KMS-11 (cell line): Measurements from ENCODE around the gene RFESD.

Experiments used
- H2AFZ ChIP-seq: fragments of 200-600 bp; sonication (generic); 2 replicates; pipeline ENCODE4 v1.6.1; 2016; ENCODE audit warnings: antibody characterized with exemption, mixed run types, low read depth
- H3K27ac ChIP-seq: fragments of 200-600 bp; sonication (generic); 2 replicates; pipeline ENCODE4 v1.6.1; 2016; ENCODE audit warnings: mild to moderate bottlenecking, mixed run types
- H3K27me3 ChIP-seq: fragments of 200-600 bp; sonication (generic); 2 replicates; pipeline ENCODE4 v1.6.1; 2017; ENCODE audit warnings: mild to moderate bottlenecking, low read depth, mixed run types, moderate library complexity; ENCODE audit not compliant: insufficient read depth
- H3K36me3 ChIP-seq: fragments of 200-600 bp; sonication (generic); 2 replicates; pipeline ENCODE4 v1.6.1; 2017; ENCODE audit warnings: mild to moderate bottlenecking, mixed run types; ENCODE audit not compliant: insufficient read depth
- H3K4me1 ChIP-seq: fragments of 200-600 bp; sonication (generic); 2 replicates; pipeline ENCODE4 v1.6.1; 2016; ENCODE audit warnings: mild to moderate bottlenecking, low read depth, mixed run types; ENCODE audit not compliant: poor library complexity, severe bottlenecking
- H3K4me2 ChIP-seq: fragments of 200-600 bp; sonication (generic); 2 replicates; pipeline ENCODE4 v1.7.0; 2016; ENCODE audit warnings: mild to moderate bottlenecking, mixed run types
- H3K4me3 ChIP-seq: fragments of 200-600 bp; sonication (generic); IDR thresholded peaks from 2 replicates; pipeline ENCODE4 v1.6.1; 2017; ENCODE audit warnings: low read depth, low read length, mixed read lengths; ENCODE audit not compliant: insufficient read depth
- H3K79me2 ChIP-seq: fragments of 200-600 bp; sonication (generic); 2 replicates; pipeline ENCODE4 v1.6.1; 2016; ENCODE audit warnings: low read depth, mixed run types; ENCODE audit not compliant: insufficient read depth
- H3K9ac ChIP-seq: fragments of 200-600 bp; sonication (generic); 2 replicates; pipeline ENCODE4 v1.6.1; 2016; ENCODE audit warnings: mild to moderate bottlenecking, mixed run types
- H4K20me1 ChIP-seq: fragments of 200-600 bp; sonication (generic); 2 replicates; pipeline ENCODE4 v1.6.1; 2016; ENCODE audit warnings: mild to moderate bottlenecking, mixed run types; ENCODE audit not compliant: insufficient read depth
- TF ChIP-seq, protein P1 (sequence below): fragments of 200-600 bp; sonication (generic); conservative IDR thresholded peaks from 2 replicates; pipeline ENCODE4 v1.6.1; 2017; ENCODE audit warnings: low read depth, mild to moderate bottlenecking, antibody characterized with exemption, low read length, moderate library complexity, mixed read lengths

The RFESD gene

DNA sequence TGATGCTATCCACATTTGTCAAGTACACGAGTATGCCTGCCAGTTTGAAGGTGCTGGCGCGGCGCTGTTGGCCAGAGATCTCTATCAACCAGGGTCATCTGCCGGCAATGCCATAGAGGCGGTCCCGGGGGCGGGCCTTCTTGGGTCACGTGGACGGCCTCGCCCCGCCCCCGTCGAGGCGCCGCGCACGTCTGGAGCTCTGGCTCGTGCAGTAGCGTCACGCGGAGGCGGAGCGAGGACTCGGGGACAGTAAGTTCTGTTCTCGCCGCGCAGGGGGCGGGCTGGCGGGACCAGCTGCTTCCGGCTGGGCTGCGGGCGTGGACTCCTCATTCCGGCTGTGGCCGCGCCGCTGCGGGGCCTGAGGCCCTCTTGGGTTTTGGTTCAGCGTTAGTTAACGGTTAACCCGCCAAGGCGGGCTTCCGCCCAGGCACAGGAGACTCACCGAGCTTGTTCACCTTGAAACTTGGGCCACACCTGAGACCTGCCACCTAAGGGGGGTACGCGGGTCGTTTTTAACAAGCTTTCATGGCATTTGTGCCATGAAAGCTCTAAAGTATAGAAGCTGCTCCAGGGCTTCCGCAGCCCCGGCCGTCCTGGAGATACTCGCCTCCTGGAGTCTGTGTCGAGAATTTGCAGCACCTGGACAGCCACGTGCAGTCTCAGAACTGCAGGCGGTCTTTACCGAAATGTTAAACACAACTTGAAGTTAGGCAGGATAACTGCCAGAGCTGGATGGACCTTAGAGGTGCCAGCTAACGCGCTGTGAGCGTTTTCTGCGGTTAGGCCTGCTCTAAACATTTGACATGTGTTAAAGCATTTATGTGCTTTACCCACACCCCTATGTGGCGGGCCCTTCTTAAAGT lies at the start of gene RFESD:
TSS of gene RFESD (plus strand) at position 209 of the 863 bp plus-strand sequence. CDS start 5,495 bp downstream, outside the sequence.
- TF ChIP-seq, protein P1, sequence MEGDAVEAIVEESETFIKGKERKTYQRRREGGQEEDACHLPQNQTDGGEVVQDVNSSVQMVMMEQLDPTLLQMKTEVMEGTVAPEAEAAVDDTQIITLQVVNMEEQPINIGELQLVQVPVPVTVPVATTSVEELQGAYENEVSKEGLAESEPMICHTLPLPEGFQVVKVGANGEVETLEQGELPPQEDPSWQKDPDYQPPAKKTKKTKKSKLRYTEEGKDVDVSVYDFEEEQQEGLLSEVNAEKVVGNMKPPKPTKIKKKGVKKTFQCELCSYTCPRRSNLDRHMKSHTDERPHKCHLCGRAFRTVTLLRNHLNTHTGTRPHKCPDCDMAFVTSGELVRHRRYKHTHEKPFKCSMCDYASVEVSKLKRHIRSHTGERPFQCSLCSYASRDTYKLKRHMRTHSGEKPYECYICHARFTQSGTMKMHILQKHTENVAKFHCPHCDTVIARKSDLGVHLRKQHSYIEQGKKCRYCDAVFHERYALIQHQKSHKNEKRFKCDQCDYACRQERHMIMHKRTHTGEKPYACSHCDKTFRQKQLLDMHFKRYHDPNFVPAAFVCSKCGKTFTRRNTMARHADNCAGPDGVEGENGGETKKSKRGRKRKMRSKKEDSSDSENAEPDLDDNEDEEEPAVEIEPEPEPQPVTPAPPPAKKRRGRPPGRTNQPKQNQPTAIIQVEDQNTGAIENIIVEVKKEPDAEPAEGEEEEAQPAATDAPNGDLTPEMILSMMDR, result no peak; the same call in 1 of the 2 replicates
- peak within 1 kb of the TSS; percentile 77 for H2AFZ ChIP-seq
- H3K4me2 ChIP-seq, result peak within 1 kb of the TSS; percentile 95
- no peaks in the 10 kb centered on the region for H3K36me3 ChIP-seq
- H4K20me1 ChIP-seq, result no peaks in the 10 kb centered on the region
- H3K9ac ChIP-seq, result peak within 1 kb of the TSS; percentile 80
- H3K4me1 ChIP-seq, result peaks cover 43% of the 10 kb centered on the region
- H3K27me3 ChIP-seq, result no peaks in the 10 kb centered on the region
- H3K4me3 ChIP-seq, result no peak within 1 kb of the TSS
- H3K79me2 ChIP-seq, result no peaks in the 10 kb centered on the region
- peak within 1 kb of the TSS; percentile 91 for H3K27ac ChIP-seq

DNA sequence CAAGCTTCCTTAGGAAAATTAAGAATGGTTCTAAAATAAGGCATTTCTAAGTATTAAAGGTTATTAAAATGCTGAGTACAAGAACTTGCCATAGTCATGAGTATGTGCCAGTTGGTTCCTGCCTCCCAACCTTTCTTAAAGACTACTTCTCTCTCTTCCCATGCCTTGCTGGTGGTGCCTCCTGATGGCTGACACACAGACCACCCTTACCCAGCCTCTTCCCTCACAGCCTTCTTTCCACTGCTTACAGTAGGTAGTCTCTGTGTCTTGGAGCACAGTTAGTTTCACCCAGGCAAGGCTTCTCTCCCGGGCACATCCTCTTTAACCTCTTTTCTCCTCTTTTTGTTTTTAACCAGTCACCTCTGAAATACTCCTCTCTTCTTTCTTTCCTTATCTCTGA lies 47.3 kb upstream of the RFESD start:
- no peak overlapping the region for H3K4me3 ChIP-seq
- no peak overlapping the region for H3K9ac ChIP-seq
- H3K4me2 ChIP-seq, result no peak overlapping the region
- no peaks in the 10 kb centered on the region for H3K27me3 ChIP-seq
- no peaks in the 10 kb centered on the region for H4K20me1 ChIP-seq
- H3K36me3 ChIP-seq, result no peaks in the 10 kb centered on the region
- H3K27ac ChIP-seq, result no peak overlapping the region
- TF ChIP-seq, protein P1, result no peak
- H2AFZ ChIP-seq, result no peak overlapping the region
- H3K79me2 ChIP-seq, result no peaks in the 10 kb centered on the region
- no peaks in the 10 kb centered on the region for H3K4me1 ChIP-seq

DNA sequence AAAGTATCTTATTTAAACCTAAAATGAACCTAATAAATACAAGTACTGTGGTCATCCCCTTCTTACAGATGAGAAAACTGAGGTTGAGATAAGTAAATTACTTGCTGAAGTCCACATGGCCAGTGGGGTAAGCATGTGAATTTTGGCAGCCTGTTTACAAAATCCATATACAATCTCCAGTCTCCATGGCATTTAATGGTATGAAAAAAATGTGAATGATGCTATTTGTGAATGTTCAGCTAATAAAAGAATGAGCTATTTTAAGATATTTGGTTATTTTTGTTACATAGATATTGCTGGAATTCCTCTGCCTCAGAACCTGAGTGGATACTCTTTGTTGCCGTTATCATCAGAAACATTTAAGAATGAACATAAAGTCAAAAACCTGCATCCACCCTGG lies 46.0 kb upstream of the RFESD start:
- H3K4me3 ChIP-seq, result no peak overlapping the region
- no peaks in the 10 kb centered on the region for H3K4me1 ChIP-seq
- H3K4me2 ChIP-seq, result no peak overlapping the region
- H3K9ac ChIP-seq, result no peak overlapping the region
- H3K36me3 ChIP-seq, result no peaks in the 10 kb centered on the region
- H4K20me1 ChIP-seq, result no peaks in the 10 kb centered on the region
- TF ChIP-seq, protein P1, result no peak
- no peaks in the 10 kb centered on the region for H3K27me3 ChIP-seq
- H3K79me2 ChIP-seq, result no peaks in the 10 kb centered on the region
- H3K27ac ChIP-seq, result no peak overlapping the region
- H2AFZ ChIP-seq, result no peak overlapping the region

DNA sequence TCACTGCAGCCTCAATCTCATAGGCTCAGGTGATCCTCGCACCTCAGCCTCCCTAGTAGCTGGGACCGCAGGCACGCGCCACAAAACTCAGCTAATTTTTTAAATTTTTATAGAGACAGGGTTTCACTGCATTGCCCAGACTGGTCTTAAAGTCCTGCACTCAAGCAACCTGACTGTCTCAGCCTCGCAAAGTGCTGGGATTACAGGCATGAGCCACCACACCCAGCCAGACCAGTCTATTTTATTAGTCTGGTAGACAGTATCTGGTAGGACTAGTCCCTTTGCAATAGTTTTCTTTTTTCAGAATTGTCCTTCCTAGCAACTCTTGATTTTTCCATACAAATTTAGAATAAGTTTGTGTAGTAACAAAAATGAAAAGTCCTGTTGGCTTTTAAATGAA lies 40.8 kb upstream of the RFESD start:
- no peak overlapping the region for H3K27ac ChIP-seq
- H3K27me3 ChIP-seq, result no peaks in the 10 kb centered on the region
- no peaks in the 10 kb centered on the region for H3K4me1 ChIP-seq
- no peaks in the 10 kb centered on the region for H3K36me3 ChIP-seq
- TF ChIP-seq, protein P1, result no peak
- H3K9ac ChIP-seq, result no peak overlapping the region
- no peak overlapping the region for H3K4me2 ChIP-seq
- H3K79me2 ChIP-seq, result no peaks in the 10 kb centered on the region
- no peak overlapping the region for H3K4me3 ChIP-seq
- no peak overlapping the region for H2AFZ ChIP-seq
- H4K20me1 ChIP-seq, result no peaks in the 10 kb centered on the region
